ENCODE measurements around the gene KCNN4.

The KCNN4 gene

GRCh38 chr19:43748205-43748594 lies 32.6 kb downstream of the KCNN4 start:
- no peak for DNase-seq

GRCh38 chr19:43747557-43748204 lies 33.1 kb downstream of the KCNN4 start:
- no peak for DNase-seq

DNA sequence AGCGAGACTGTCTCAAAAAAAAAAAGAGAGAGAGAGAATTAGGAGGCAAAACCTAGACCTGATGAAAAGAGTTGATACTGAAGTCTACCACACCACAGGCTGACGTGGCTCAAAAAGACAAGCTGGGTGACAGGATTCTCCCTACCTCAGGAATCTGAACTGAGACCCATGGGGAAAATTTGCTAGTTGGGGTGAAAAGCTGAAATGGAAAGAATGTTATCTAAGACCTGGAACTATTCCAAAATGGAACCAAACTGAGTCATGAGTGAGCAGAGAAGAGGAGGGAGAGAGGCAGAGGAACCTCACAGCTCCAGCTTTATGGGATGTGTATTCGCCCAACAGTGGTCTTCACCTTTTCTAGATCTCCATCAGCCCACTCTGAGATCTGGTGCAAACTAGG lies 37.7 kb downstream of the KCNN4 start:
- DNase-seq = no peak

DNA sequence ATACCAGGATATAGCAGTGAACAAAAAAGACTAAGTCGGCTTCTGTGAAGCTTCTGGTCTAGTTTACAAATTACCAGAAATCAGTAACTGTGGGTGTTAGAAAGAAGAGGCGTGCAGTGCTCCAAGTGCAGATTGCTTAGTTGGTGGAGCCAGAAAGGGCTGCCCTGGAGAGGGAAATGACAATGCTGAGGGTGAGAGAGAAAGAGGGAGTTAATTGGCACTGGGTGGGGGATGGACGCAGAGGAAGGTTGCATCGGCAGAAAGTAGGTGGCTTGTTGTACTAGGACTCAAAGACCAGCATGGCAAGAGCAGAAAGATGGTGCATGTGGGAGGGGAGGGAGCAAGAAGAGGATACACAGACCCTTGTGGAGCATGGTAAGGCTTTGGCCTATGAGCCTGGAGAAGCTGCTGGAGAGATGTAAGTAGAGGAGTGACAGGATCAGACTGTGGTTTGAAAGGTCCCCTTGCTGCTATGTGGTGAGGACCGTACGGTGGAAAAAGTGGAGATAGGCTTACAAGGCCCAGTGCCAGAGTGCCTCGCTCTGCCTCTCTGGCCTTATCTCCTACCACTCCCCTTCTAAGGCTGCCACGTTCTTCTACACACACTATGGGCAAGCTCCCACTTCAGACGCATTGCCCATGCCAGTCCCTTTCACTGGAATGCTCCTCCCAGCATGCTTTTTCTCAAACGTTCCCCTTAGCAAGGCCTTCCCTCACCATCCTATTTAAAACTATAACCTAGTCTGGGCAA lies 39.5 kb downstream of the KCNN4 start:
- no peak for DNase-seq

GRCh38 chr19:43739439-43740235 lies 41.1 kb downstream of the KCNN4 start:
- no peak for DNase-seq

GRCh38 chr19:43738780-43739211 lies 42.0 kb downstream of the KCNN4 start:
- DNase-seq = no peak

DNA sequence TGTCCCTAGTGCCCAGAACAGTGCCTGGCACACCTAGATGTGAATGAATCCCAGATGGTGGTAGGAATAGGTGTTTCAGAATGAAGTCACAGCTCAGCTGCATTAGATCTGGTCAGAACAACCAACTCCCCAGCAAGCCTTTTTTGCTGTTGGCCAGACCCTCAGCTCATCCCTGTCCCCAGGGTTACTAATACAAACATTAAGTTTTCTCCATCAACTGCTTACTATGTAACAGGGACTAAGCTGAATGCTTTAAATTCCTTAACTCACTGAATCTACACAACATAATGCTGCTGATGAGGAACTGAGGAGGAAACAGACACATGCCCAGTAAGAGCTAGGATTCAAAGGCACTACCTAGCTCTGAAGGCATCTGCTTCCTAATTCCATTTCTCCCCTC lies 44.8 kb downstream of the KCNN4 start:
- no peak for DNase-seq

GRCh38 chr19:43735013-43735412 lies 45.8 kb downstream of the KCNN4 start:
- DNase-seq = no peak

DNA sequence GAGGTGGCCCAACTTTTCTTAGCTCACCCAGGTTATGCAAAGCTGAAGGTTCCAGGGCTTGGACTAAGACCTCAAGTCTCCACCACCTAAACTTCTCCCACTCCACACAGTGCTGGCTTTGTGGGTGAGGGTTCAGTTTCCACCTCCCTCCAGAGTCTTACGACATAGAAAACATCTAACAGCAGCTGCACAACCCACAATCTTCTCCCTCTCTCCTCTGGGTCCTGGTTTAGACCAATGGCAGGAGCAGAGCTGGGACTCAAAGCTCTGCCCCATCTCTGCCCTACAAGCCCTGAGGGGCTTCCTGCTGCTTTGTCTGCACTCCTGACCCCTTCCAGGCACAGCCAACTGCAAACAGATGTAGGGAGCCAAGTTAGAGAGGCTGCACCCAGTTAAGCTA lies 48.9 kb downstream of the KCNN4 start:
- no peak for DNase-seq

GRCh38 chr19:43731346-43731745 lies 49.4 kb downstream of the KCNN4 start:
- DNase-seq = no peak

GRCh38 chr19:43729919-43730318 lies 50.9 kb downstream of the KCNN4 start:
- DNase-seq = no peak

DNA sequence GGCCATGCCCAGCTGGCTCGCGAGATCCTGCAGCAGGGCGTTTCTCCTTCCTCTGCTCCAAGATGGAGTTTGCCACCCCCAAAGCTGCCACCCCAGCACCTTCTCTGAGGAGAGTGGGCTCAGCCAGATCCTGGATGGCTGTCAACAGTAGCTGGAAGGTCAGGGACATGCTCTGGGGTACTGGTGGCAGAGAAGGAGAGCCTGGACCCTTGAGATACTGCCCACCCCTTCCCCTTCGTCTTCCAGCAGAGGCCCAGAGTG lies 53.2 kb downstream of the KCNN4 start:
- DNase-seq = no peak

DNA sequence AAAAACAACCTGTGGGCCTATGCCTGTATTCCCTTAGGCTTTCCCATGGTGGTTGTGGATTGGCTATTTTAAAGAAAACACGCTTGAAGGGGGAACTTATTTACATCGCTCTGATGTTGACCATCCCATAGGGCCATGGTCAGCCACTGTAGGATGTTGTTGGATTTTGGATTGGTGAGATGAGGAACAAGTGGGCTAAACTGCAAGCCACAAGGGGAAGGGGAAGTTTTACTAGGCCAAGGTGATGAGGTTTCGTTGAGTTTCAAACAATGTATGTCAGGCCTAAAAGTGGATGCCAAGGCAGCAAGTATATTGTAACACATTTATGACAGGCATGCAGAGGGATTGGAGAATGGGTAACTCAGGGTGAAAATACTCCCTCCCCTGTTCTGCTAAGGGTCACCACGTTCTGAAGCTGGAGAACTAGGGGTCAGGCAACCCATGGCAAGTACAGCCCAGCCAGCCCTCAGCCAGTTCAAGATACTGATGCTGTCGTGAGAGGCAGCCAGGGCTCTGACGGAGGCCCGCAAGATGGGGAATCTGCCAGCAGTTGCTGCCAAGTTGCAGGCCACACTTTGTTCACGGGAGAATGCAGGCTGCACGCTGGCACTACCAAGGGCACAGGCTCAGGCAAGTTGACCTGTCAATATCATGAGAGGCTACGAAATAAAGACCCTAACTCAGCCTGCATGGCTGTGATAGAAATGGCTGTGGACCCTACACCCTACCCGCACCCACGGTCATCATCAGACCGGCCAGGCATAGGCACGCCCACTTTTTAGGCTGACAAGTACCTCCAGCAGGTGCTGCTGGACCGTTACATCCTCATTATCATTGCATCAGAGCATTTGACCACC lies 53.8 kb downstream of the KCNN4 start:
- DNase-seq = no peak

GRCh38 chr19:43725468-43725867 lies 55.3 kb downstream of the KCNN4 start:
- DNase-seq = peak; percentile 56

- no peak for DNase-seq
These were observed 55.9 kb downstream of the KCNN4 start for GRCh38 chr19:43724896-43725295.

DNA sequence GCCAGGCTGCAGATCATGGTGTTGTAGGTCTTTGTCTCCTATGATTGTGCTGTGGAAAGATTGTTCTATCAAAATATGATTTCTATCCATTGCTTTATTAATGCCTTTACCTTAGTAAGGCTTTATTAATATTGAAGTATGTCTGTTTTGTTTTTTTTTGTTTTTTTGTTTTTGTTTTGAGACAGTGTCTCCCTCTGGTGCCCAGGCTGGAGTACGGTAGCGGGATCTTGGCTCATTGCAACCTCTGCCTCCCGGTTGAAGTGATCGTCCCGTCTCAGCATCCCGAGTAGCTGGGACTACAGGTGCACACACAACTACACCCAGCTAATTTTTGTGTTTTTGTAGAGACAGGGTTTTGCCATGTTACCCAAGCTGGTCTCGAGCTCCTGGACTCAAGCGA lies 57.2 kb downstream of the KCNN4 start:
- DNase-seq = no peak

DNA sequence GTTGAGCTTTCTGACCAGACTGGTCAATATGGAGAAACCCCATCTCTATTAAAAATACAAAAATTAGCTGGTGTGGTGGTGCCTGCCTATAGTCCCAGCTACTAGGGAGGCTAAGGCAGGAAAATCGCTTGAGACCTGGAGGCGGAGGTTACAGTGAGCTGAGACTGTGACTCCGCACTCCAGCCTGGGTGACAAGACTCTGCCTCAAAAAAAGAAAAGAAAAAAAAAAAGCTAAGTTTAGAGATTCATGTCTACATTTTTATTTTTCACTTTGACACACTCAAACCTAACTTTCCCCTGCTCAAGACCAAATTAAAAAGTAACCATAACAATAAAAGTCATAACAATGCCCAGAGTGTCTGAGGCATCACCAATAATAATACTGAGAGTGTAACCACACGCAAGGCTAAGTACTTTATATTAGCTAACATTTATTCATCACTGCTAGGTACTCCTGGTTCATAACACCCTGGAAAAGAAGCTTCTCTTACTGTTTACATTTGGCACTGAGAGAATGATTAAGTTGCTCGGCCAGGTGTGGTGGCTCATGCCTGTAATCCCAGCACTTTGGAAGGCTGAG lies 59.2 kb downstream of the KCNN4 start:
- DNase-seq = no peak

DNA sequence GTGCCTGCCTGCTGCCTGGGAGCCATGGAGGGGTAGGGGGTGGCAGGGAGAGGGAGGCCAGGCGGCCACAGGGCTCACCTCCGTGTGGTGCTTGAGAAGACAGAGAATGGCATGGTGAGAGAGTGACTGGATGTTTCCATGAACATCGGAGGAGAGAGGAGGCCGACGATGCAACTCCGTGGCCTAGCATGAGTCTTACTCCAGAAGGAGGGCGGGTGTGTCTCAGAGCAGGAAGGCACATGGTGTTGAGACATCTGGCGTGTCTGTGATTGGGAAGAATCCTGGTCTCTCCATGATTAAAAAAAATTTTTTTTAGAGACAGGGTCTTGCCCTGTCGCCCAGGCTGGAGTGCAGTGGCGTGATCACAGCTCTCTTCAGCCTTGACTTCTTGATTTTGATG lies 59.8 kb downstream of the KCNN4 start:
- no peak for DNase-seq

DNA sequence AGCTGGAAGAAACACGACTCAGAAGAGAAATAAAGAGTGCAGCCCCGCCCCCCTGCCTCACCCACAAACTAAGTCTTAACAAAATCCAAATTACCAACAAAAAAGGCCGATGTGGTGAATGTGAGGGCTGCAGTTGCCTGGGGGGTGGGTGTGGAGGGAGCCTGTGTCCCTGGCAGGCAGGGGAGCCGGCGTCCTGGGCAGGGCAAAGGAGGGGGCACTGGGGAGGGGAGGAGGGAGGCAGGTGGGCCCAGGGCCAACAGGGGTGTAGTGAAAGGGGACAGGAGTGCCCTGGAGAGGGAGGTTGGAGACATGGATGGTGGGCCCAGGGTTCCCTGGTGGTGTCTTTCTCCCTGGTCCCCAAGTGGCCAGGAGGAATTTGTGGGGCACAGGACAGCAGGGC lies 60.9 kb downstream of the KCNN4 start:
- no peak for DNase-seq

DNA sequence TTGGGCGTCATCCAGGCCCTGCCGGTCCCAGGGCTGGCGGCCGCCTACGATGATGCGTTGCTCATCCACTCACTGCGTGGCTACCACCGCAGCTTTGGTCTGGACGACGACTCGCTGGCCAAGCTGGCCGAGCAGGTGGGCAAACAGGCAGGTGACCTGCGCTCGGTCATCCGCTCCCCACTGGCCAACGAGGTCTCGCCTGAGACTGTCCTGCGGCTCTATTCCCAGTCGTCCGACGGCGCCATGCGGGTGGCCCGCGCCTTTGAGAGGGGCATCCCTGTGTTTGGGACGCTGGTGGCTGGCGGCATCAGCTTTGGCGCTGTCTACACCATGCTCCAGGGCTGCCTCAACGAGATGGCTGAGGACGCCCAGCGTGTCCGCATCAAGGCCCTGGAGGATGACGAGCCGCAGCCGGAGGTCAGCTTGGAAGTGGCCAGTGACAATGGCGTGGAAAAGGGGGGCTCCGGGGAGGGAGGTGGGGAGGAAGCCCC lies 61.4 kb downstream of the KCNN4 start:
- no peak for DNase-seq

DNA sequence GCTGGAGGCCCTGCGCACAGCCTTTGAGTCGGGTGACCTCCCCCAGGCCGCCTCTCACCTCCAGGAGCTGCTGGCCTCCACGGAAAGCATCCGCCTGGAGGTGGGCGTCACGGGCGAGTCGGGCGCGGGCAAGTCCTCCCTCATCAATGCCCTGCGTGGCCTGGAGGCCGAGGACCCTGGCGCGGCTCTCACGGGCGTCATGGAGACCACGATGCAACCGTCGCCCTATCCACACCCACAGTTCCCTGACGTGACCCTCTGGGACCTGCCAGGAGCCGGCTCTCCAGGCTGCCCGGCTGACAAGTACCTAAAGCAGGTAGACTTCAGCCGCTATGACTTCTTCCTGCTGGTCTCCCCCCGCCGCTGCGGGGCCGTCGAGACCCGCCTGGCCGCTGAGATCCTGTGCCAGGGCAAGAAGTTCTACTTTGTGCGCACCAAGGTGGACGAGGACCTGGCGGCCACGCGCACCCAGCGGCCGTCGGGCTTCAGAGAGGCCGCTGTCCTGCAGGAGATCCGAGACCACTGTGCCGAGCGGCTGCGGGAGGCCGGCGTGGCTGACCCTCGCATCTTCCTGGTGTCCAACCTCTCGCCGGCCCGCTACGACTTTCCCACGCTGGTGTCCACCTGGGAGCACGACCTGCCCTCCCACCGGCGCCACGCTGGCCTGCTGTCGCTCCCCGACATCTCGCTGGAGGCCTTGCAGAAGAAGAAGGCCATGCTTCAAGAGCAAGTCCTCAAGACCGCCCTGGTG lies 62.0 kb downstream of the KCNN4 start:
- no peak for DNase-seq
